T1000 (cell line): ENCODE results near the gene ERMN.

Experiments
- DNase-seq: peaks from one replicate; lab custom pipeline; 2025; ENCODE audit warnings: mixed read lengths; lab: John Stamatoyannopoulos, UW

The ERMN gene

GRCh38 chr2:157329524-157329923 is 3.9 kb upstream of the ERMN start:
- DNase-seq: no peak

- peak; percentile 54 for DNase-seq
Measured at GRCh38 chr2:157327621-157328500, 2.2 kb upstream of the ERMN start.

DNA sequence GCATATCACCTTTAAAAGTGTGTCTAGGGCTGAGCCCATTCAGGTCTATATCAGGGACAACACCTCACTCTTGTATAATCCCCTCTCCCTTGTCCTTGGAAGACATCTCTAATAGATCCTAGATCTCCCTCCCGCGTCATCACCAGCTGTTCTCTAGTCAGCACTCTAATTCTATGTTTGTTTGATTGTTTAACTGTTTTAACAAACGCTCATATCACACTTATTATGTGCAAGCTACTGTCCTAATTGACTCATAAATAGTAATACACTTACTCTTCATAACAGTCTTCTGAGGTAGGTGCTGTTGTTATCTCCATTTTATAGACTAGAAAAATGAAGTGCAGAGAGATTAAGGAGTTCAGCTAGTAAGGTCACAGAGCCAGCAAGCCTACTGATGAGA is 1.6 kb upstream of the ERMN start:
- DNase-seq: no peak

GRCh38 chr2:157326698-157327097 is 1.1 kb upstream of the ERMN start:
- no peak for DNase-seq

- DNase-seq: no peak
Measured at GRCh38 chr2:157324331-157324843, 1.2 kb downstream of the ERMN start.

DNA sequence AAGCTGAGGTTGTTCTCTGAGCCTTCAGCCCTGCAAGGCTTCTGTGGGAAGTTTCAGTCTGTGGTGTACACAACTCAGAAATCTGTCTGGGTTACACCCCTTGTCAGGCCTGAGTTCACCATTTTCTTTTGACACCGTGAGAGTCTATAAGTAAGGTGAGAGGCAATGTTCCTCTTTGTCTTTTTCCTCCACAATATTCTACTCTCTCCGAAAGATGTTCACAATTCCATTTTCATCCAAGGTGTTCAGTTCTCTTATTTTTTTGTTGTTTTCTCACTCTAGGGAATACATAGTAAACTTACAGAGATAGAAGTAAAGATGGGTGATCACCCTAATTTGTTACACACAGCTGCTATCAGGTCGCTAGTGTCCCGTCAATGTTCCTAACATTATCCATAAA is 3.2 kb downstream of the ERMN start:
- DNase-seq: no peak

DNA sequence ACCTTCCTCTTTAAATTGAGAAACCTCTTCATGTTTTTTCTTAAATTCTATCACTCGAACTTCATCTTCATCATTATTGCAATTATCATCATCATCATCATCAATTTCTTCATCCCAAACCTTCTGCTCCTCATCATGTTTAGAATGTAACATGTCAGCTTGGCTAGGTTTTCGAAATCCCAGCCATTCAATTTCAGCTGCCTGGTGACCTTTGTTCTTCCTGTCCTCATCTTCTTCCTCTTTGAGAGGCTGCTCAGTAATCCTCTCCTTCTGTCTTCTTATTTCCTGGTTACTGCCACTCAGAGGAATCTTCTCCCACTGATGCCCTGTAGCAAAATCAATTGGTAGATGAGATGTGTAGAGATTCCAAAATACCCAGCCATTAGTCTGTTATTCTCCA is 4.2 kb downstream of the ERMN start:
- no peak for DNase-seq

DNA sequence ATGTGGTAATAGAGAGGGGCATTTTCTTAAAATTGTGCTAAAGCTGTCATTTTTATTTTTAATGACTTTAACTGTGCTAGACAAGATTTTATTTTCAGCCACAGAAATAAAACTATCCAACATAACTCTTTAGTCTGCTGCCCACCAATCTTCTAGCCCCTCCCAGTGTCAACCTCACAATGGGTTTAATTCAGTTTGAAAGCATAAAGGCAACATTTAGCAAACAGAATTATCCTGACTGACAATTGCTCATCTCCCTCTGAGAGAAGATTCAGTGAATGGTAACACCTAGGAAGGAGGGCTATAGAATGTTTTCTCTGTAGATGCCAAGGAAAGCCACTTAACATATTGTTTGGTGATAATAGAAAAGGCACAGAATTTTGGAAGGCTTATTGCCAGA is 5.2 kb downstream of the ERMN start:
- no peak for DNase-seq

DNA sequence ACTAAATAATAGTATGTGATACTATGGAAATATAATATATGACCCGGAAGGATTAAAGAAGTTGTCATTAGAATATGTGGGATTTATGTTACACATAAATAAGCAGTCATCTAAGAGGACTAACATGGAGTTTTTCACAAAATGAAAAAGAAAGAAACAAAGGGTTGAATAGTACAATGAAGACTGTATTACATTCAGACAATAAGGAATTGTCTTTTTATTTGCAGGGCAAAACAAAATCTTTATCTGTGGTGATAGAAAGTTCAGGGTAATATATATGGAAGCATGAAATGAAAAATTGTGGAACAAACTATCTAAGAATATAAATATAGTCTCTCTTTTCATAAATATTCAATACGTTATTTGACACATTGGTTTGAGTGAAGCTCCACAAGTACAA is 5.8 kb downstream of the ERMN start:
- DNase-seq: no peak

GRCh38 chr2:157318884-157319283 is 6.7 kb downstream of the ERMN start:
- no peak for DNase-seq

- no peak for DNase-seq
Measured at GRCh38 chr2:157315901-157316300, 9.7 kb downstream of the ERMN start.

DNA sequence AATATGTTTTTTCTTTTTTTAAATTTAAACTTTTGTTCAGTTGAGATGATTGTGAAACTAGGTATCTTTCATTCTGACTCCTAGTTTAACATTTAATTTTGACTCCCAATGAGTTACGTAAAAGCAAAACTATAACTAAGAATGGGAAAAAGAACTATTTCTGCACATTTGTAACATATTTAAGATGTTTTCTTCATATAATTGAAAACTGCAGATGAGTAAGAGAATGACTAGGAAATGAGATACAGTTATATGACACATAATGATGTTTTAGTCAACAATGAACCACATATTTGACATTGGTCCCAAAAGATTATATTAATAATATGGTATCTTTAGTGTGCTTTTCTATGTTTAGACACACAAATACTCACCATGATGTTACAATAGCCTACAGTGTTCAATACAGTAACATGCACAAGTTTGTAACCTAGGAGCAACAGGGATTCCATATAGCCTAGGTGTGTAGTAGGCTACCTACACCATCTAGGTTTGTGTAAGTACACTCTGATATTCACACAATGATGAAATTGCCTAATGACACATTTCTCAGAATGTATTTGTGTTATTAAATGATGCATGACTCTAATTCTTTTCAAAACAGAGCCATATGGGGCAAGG is 12.6 kb downstream of the ERMN start:
- DNase-seq: no peak

DNA sequence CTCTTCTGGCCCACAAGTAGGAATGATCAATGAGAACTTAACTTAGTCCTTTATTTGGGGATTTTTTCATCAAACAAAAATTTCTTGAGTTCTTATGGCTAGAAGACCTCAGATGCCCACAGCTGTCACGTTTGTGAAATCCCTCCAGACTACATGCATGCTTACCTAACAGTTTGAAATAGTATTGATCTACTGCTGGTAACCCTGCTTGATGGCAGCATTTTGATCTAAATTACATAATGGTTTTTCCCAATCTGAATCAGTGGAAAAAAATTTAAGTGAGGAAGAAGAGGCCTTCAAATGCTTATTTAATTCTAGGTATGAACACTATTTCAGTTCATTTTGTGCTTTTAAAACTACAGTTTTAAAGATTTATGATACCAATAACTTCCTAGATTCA is 13.9 kb downstream of the ERMN start:
- DNase-seq: no peak

DNA sequence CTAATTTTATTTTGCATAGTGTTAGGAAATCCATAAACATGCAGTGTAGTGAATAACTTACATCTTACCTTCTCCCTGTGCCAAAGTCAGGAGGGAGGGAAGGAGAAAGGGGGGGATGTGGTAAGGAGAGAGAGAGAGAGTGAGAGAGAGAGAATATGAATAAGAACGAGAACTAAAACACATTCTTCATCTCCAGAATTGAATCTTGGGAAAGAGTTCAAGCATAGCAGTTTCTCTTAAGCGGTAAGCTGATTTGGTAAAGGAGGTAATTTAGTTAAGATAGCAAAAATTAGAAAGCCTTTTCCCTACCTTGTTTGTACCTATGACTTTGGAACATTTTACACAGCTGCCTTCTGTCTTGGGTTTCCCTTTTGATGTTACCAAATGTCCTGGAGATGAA is 15.7 kb downstream of the ERMN start:
- no peak for DNase-seq

GRCh38 chr2:157307021-157307420 is 18.6 kb downstream of the ERMN start:
- DNase-seq: no peak

GRCh38 chr2:157305723-157306110 is 19.9 kb downstream of the ERMN start:
- DNase-seq: no peak

- peak; percentile 14 for DNase-seq
Measured at GRCh38 chr2:157304811-157305722, 20.6 kb downstream of the ERMN start.

DNA sequence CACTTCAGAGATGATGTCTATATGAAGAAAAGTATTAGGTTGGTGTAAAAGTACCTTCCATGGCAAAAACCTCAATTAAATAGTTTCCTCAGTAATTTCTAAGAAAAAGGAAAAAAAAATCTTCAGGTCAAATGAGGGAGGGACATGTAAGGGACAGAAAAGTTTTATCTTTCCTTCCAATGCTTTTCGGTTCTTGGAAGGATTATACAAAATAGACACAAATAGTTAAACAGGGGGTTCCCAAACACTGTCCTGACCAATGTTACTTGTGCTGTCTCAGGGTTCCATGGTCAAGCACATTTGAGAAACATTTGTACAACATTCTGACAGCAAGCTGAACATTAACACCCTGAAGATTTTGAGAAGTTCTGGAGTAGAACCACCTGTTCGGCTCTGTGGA is 22.0 kb downstream of the ERMN start:
- DNase-seq: no peak

DNA sequence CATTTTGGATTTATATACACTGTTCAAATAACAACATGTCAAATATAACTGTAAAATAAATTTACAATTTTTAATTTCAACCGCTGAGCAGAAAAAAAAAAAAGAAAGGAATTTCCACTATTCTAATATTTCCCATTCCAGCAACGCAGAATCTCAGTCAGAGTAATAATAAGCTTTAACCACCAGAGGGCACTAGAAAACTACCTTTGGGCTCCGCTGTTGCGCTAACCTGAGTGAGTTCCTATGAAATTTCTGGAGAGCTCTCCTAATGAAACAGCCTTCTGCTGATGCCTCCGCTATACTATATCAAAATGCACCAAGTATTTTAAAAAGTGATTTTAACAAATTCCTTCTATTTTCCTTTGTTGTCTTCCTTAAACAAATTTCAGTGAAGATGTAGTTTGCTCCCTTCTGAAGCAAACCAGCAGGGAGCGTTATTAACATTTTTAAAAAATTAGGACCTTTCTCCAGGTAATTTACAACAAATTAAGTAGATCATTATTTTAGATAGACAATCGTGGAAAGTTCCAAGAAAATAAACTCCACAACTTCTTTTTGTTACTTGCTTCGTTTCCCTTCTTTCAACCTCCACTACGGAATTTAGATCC is 23.0 kb downstream of the ERMN start:
- peak; percentile 14 for DNase-seq

DNA sequence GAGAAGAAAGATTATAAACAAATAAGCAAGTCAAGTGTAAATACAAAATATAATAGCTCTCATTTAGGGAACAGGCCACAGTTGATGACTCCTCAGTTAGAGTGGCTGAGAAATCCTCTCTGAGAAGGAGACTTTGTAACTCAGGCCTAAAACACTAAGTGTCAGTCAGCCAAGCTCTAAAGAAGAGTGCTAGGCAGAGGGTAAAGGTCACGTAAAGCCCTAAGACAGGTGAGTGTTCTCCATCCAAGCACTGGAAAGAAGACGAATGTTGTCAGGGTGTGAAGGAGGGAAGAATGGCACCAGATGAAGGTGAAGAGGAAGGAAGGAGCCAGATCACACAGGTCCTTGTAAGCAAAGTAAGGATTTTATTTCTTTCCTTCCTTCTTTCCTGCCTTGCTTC is 24.3 kb downstream of the ERMN start:
- DNase-seq: no peak

DNA sequence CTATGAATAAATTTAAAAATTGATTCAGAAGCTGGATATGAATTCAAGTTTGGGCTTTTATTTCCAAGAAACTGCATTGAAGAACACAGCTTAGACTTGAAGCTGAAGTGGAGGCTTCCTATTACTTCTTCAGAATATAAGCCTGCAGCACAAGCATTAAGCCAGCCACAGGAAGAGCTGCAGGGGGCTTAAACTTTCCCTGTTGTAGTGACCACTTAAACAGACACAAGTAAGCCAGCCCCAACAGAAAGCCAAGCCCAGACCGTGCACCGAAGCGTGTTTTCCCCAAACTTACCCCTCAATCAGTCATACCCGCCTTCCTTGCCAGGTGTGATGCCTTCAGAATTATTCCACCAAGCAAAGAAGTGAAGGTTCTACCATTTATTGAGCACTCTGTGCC is 28.7 kb downstream of the ERMN start:
- no peak for DNase-seq

DNA sequence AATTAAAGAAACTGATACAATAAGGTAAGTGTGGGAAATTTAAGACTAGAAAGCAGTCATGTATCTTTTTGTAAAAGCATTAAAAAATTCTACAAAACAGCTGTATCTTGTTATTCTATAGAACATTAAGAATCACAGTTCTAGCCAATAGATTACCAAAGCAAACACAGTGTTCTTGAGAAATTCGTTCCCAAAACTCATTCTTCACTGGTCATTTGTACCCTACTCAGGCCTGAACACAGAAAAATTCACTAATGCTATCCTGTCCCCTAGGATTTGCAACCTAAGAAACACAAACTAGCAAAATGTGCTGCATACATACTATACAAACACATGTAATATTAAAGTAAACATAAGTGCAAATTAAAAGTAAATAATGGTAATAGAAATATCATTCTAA is 29.1 kb downstream of the ERMN start:
- DNase-seq: no peak
